Measurements from ENCODE around the gene DNAJB9.

Gene DNAJB9

GRCh38 chr7:108611268-108611667 is 41.6 kb downstream of the DNAJB9 start:
- DNase-seq, result no peak

- DNase-seq, result no peak
Observed at GRCh38 chr7:108613147-108613948, 43.7 kb downstream of the DNAJB9 start.

- DNase-seq, result no peak
Observed at GRCh38 chr7:108613949-108614381, 44.3 kb downstream of the DNAJB9 start.

- no peak for DNase-seq
Observed at GRCh38 chr7:108614896-108615295, 45.2 kb downstream of the DNAJB9 start.

GRCh38 chr7:108618056-108618455 is 48.4 kb downstream of the DNAJB9 start:
- DNase-seq, result no peak

GRCh38 chr7:108623220-108623619 is 53.5 kb downstream of the DNAJB9 start:
- no peak for DNase-seq

Data from SHP77 treated with DMSO at 0.1 percent for 48 hours (cell line).